NCI-H2081 (cell line): ENCODE data around the gene RAD21L1.
"Not testable (repeated sequence)": the region's sequence is repeated elsewhere in the genome, so short reads cannot be mapped to it uniquely, and the experiment has no call there.

Experiments
- DNase-seq, 2 experiments: peaks; one replicate each; lab custom pipeline; 2025; lab: John Stamatoyannopoulos, UW

RAD21L1 gene

DNA sequence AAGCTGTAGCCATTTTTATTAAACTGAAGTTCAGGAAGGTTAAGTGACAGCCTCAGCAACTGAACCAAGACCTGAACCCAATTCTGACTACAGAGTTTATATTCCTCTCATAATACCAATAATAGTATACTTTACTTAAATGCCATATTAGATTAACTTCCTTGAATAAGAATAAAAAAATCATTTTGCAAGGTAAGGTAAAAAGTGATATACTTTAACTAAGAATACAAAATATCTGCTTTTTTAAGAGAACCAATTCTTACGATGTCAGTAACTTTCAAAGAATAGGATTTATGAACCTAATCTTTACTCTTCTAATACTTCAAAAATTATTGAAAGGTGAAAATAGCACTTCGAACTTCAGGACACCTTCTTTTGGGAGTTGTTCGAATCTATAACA, 3.7 kb downstream of the RAD21L1 start:
- no peak for DNase-seq

GRCh38 chr20:1232286-1233111, 6.7 kb downstream of the RAD21L1 start:
- no peak for DNase-seq

- no peak for DNase-seq
These were observed 14.7 kb downstream of the RAD21L1 start for GRCh38 chr20:1240549-1240948.

GRCh38 chr20:1241456-1241855, 15.6 kb downstream of the RAD21L1 start:
- DNase-seq = no peak

DNA sequence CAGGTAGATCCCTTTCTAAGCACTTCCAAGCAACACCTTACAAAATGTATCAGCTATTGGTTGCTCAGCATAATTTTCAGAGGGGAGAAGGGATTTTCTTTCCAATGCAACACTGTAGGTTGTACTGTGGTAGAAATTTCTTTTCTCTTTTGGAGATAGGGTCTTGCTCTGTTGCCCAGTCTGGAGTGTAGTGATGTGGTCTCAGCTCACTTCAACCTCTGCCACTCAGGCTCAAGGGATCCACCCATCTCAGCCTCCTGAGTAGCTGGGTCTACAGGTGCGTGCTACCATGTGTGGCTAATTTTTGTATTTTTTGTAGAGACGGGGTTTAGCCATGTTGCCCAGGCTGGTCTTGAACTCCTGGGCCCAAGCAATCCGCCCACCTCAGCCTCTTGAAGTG, 16.3 kb downstream of the RAD21L1 start:
- DNase-seq = no peak

GRCh38 chr20:1242530-1242929, 16.7 kb downstream of the RAD21L1 start:
- DNase-seq = no peak

DNA sequence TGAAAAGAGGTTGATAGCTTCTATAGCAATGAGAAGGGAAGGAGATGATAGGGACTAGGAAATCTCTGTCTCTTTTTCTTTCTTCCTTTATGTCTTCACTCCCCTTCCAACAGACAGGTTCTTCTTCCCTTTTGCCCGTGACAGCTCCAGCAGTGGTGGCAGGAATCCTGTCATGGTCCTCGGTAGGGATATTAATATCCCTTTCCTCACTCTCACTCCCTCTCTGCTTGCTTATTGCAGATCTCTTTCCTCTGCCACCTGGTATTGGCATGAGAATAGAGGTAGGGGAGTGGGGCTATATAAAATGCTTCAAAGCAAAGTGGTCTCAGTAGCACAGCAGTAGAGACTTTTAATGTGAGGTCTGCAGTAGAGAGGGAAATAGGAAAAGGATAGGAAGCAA, 19.7 kb downstream of the RAD21L1 start:
- DNase-seq = no peak

DNA sequence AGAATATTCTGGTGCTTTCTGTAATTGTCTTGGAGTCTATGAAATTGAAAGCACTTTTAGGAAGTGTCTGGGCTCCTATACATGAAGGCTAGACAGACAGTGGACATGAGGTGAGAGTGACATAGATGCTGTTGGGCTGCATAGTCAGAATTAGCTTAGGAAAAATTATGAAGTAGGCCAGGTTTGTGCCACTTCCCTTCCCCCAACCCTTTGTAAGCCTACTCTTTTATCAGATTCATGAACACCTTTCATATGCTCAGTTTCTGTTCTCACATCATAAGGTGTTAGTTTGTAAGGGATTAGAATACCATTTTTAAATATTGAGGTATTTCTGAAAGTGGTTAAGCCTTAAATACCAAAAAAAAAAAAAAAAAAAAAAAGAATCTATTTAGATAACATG, 21.8 kb downstream of the RAD21L1 start:
- no peak for DNase-seq

GRCh38 chr20:1250282-1250681, 24.4 kb downstream of the RAD21L1 start:
- not testable (repeated sequence) for DNase-seq

- DNase-seq = no peak
These were observed 26.6 kb downstream of the RAD21L1 start for GRCh38 chr20:1252416-1252815.

- DNase-seq = no peak
These were observed 28.4 kb downstream of the RAD21L1 start for GRCh38 chr20:1254254-1254653.

DNA sequence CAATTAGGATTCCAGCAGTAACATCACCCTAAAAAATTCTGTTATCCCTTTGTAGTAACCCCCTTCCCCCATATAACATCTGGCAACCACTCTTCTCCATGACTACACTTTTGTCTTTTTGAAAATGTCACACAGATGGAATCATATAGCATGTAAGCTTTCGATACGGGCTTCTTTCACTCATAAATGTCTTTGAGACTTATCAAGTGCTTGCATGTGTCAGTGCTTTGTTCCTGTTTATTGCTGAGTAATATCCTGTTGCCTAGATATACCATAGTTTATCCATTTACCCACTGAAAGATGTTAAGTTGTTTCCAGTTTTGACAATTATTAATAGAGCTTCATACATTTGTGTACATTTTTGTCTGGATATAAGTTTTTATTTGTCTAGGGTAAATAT, 29.8 kb downstream of the RAD21L1 start:
- DNase-seq = no peak

- no peak for DNase-seq
These were observed 38.0 kb downstream of the RAD21L1 start for GRCh38 chr20:1263853-1264252.

GRCh38 chr20:1264727-1265126, 38.9 kb downstream of the RAD21L1 start:
- DNase-seq = no peak

- no peak for DNase-seq
These were observed 39.5 kb downstream of the RAD21L1 start for GRCh38 chr20:1265226-1265915.

GRCh38 chr20:1265916-1266166, 40.0 kb downstream of the RAD21L1 start:
- no peak for DNase-seq

DNA sequence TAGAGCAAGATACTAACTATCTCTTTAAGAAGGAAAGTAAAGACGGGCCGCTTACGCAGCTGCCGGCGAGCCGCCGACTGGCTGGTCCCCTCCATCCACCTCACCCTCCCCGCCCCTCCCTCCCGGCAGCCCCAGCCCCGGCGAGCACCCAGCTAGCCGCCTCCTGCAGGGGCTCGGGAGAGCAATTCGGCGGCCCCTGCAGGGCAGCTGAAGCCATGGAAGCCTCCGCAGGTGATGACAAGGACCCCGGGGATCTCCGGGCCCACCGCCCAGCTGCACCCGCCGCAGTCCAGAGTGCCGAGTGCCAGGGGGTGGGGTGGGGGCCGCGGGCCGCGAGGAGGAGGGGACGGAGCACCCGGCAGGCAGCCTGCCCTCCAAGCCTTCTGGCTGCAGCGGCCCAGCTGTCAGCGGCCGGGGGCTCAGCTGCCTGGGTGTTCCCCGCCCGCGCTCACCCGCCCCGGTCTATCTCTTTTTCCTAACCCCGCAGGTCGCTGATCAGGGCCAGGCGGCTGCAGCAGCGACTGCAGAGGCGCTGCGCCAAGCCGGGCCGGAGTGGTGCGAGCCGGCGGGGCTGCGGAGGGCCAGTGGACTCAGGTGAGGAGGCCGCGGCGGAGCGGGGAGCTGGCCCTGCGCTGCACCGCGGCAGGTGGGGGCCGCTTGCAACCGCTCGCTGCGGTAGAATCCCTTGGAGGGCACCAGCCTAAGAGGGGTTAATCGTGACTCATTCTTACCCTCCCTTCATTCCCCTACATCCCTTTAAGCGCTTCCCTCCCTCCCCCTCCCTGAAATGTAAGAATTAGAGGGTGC, 40.5 kb downstream of the RAD21L1 start, which contains the start of gene SNPH:
Gene SNPH (plus strand): TSS at position 128 of the 807 bp plus-strand sequence. CDS start 29,946 bp downstream, outside the sequence.
- DNase-seq = peak; percentile 21 to 35

- DNase-seq = no peak
These were observed 41.3 kb downstream of the RAD21L1 start for GRCh38 chr20:1267161-1267560.

- DNase-seq = no peak
These were observed 42.0 kb downstream of the RAD21L1 start for GRCh38 chr20:1267809-1268374.

GRCh38 chr20:1269235-1269634, 43.4 kb downstream of the RAD21L1 start:
- no peak for DNase-seq

GRCh38 chr20:1269850-1270249, 44.0 kb downstream of the RAD21L1 start:
- DNase-seq = no peak

DNA sequence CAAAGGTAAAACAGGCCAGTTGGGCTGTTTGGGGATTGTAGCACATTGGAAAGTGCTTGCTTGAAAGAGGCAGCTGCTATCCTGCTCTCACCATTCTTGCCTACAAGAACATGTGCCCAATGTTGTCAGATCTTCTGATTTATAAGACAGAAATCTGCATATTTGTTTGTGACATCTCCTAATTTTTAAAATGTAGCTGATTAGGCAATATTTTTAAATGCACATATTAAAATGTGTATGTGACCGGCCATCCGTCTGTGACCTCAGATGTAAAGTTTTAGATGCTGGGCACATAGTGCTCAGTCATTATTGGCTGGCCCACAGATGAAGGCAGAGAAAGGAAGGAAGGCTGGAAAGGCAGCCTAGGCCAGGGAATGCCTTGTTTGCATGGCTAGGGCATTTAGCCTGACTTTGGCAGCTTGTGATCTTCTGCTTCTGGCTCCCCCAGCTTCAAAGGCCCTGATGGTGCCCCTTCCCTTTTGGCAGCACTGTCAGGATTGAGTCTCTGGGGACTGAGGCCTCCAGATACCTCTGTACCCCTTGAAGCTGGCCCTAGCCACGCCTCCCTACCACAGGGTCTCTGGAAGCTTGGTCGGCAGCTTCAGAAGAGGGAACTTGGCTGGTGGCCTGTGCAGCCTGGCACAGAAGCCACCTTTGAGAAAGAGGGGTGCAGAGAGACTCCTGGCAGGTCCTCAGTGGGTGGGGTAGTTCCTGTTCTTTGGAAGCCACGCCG, 46.7 kb downstream of the RAD21L1 start:
- DNase-seq = no peak
